GM19452 (cell line): ENCODE data around the gene STAB1.

ENCODE experiments used
- ATAC-seq: cut with Tn5 transposase; IDR thresholded peaks from one replicate; pipeline ENCODE4 v1.9.1; 2021; ENCODE audit not compliant: unreplicated experiment

STAB1 gene

GRCh38 chr3:52458031-52458760, 36.9 kb upstream of the STAB1 start:
- ATAC-seq = no peak

DNA sequence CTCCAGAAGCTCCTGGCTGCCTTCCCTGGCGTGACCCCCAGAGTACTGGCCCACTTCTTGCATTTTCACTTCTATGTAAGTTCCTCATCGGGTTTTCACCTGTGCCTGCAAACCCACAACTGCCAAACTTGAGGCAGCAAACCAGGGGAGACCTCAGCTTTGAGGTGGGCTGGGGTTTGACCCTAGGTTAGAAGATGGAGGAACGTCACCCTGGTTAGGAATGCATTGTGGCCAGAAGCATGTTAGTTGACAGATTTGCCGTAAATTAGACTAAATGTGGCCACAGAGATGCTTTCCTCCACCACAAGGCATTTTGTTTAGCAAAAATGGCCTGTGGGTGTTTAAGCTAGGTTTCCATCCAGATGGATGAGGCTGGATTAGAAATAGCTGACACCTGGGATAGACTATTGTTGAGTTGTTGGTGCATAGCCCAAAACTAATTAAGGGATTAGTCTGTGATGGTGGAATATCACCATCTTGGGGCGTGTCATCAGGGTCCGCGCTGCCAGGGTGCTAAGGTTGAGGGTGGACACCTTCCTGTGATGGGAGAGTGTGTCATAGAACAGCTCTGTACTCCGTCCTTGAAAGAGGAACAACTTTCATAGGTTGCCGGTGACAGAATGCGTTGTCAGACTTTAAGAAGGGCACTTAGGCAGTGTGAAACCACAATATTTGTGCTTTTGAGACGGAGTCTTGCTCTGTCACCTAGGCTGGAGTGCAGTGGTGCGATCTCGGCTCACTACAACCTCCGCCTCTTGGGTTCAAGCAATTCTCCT, 36.2 kb upstream of the STAB1 start:
- ATAC-seq = no peak

DNA sequence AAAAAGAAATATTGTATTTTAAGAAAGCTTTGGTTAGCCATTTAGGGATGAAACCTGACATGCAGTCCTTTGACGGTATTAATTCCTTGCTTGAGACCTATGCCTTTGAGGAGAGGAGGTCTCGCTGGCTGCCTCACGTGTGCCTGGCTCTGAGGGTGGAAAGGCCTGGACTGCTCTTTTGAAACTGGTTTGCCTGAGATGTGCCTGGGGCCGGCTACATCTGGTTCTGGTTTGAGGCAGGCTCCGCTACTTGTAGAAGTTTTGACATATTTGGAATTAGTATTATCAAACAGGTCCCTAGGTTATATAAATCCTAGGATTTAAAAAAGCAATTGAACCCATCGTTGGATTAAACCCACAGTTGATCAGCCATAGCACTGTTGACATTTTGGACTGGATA, 33.3 kb upstream of the STAB1 start:
- ATAC-seq = no peak

DNA sequence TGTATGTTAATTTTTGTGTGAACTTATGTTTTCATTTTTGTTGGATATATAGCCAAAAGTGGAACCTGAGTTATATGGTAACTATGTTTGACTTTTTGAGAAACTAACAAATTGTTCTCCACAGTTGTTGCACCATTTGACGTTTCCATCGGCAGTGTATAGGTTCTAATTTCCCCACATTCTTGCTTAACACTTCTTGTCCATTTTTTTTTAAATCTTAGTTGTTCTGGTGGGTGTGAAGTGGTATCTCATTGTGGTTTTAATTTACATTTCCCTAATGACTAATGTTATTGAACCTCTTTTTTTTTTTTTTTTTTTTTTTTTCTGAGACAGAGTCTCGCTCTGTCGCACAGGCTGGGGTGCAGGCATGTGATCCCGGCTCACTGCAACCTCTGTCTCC, 31.7 kb upstream of the STAB1 start:
- no peak for ATAC-seq

- no peak for ATAC-seq
These were observed 26.8 kb upstream of the STAB1 start for GRCh38 chr3:52468336-52468735.

DNA sequence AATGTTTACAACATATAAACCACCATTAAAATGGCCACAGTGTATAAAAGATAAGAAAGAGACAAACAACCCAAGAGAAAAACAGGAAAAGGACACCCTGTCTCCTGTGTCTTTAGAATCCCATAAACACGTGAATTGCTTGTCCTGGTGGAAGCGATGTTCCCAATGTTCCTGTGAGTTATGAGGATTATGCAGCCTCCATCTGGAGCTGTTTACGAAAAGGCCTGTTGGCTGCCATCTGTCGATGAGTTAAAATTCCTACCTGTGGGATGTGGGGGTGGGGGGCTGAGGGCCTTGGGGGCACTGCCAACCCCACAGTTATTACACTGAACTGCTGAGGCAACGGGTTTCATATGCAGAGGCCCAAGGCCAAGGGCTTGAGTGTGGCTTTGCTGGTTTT, 26.1 kb upstream of the STAB1 start:
- ATAC-seq = no peak

- no peak for ATAC-seq
These were observed 24.2 kb upstream of the STAB1 start for GRCh38 chr3:52470920-52471319.

DNA sequence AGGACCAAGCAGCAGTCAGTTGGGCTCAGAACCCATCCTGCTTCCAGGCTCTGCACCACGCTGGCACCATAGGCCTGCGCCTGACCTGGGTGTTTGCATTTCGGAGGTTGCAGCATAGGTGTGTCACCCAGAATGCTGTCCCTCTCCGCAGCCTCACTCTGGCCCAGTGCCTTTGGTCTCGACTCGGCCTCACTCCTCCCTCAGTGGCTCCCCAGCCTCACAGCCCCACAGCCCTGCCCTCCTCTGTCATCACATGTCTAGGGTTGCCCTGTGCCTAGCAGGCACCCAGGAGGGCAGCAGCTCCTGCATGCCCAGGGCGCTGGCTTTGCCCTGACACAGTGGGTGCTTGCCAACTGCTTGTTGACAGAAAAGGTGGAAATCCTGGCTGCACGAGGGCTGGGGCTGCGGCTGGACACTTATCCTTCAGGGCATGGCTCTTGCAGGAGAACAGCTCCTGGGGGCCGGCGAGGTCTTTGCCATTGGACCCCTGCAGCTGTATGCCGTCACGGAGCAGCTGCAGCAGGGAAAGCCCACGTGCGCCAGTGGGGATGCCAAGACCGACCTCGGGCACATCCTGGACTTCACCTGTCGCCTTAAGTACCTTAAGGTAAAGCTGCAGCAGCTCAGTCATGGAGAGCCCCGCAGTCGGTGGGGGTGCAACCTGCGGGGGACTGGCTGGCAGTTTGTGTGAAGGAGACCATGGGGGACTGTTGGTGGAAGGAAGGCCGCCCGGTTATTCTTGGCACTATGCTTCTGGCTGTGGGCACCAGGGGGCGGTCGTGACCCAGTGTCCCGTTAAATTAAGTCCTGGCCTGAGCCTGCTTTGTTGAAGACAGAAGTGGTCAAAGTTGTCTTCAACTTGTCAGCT, 23.5 kb upstream of the STAB1 start:
- ATAC-seq = no peak

- ATAC-seq = no peak
These were observed 22.7 kb upstream of the STAB1 start for GRCh38 chr3:52472239-52473000.

- no peak for ATAC-seq
These were observed 22.1 kb upstream of the STAB1 start for GRCh38 chr3:52473026-52473425.

- no peak for ATAC-seq
These were observed 17.9 kb upstream of the STAB1 start for GRCh38 chr3:52477076-52477795.

DNA sequence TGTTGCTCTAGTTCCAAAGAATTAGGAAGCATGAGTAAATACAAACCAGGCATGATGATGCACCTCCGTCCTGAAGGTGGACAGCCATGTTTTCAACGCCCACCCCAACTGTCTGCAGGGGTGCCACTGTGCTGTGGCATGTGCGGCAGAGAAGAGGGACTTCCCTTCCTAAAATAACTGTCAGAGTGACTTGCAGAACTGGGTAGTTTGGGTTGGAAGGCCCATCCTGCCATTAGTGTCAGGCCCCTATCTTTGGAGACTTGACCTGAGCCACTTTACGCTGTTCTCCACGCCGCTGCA, 17.4 kb upstream of the STAB1 start:
- no peak for ATAC-seq

DNA sequence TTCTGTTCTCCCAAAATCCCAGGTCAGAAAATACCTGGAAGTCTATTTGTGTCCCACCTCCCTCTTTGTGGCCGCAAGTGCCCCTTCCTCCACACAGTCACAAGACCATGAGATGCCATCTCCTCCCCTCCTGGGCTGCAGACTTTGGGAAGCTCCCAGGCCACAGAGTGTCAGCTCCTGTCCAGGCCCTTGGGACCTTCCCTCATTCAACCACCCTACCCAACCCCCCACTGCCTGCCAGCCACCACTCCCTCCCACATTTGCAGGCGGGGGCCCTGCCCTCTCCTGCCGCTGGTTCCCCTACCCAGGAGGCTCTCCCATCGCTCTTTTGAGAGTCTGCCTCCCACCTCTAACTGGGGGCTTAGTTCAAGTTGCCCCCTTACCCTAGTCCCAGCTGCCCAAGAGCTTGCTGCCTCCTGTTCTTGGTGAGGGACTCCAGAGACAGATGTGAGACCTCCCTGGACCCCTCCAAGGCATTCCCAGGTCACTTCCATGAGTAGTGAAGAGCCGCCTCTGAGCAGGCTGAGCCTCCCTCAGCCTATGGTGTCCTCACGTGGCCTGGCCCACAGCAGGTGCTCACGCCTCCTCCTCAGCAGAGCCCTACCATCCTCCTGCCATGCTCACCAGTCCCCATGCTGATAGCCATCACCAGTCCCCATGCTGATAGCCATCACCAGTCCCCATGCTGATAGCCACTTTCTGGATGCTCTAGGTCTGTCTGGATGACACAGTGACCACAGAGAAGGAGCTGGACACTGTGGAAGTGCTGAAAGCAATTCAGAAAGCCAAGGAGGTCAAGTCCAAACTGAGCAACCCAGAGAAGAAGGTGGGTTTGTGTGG, 15.9 kb upstream of the STAB1 start:
- no peak for ATAC-seq

GRCh38 chr3:52479877-52480575, 15.1 kb upstream of the STAB1 start:
- no peak for ATAC-seq

DNA sequence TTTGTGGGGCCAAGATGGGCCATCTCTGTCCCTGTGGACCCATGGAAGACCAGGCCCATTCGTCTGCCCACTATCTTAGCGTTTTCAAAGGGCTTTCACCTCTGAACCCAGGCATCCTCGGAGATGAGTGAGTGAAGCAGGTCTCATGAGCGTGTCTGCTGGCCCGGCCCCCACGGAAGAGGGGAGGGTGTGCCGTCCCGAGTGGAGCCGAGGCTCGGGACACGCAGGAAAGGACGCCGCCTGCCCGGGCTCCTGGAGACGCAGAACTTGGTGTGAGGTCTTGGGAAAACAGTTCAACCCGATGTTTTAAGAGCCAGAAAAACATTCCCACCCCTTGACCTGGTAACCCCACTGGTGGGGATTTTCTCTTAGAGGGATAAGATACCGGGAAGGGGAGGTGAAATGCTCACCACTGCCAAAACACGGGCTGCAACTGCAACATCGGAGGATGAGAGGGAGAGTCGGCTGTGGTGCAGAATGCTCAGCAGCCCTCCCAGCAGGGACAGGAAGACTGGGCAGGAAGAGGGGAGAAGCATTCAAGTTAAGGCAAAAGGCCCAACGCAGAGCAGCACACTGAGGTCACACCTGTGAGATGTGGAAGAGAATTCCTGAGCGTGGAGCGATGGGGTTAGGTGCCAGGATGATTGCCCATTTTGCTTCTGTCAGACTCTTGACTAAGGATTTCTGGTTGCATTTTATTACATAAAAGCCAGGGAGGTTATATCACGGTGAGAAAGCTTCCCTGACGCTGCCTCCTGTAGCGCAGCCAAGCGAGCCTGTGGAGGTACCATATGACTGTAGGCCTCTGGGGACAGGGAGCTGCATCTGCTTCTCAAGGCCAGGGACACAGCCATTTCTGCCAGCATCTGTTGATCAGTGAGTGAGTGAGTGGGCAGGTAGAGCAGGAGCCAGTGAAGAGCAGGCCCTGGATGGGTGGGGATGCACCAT, 14.1 kb upstream of the STAB1 start:
- ATAC-seq = no peak

- ATAC-seq = no peak
These were observed 13.2 kb upstream of the STAB1 start for GRCh38 chr3:52481819-52482521.

- no peak for ATAC-seq
These were observed 12.1 kb upstream of the STAB1 start for GRCh38 chr3:52483081-52483480.
